Measurements from ENCODE around the gene BCR. TPM values are rescaled to one million over a fixed set of nuclear protein-coding genes. Genes with fewer than 3 reads are reported as not detected.

Gene BCR
- total RNA-seq, 1 experiment from 2014 or later: 129 TPM

DNA sequence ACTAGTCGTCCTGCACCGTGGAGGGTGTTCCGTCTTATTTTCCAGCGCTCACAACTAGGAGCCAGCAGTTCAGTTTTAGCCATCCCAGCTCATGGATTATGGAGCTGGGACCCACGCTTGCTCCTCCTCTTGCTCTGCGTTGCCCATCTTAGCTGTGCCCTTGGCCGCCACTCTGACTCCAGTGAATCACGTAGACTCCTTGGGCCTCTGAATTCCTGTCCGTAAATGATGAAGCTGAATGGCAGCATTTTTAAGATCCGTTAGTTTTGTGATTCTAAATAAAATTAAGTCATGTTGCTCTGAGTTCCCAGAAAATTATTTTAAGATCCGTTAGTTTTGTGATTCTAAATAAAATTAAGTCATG, 23.8 kb downstream of the BCR start (continued):
- TF ChIP-seq, protein P1, sequence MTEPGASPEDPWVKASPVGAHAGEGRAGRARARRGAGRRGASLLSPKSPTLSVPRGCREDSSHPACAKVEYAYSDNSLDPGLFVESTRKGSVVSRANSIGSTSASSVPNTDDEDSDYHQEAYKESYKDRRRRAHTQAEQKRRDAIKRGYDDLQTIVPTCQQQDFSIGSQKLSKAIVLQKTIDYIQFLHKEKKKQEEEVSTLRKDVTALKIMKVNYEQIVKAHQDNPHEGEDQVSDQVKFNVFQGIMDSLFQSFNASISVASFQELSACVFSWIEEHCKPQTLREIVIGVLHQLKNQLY (CRISPR knock-in tag; IDR thresholded peaks at IDR 0.05): no peak
- TF ChIP-seq ZNF532 (CRISPR knock-in tag; IDR thresholded peaks at IDR 0.05; ENCODE audit: borderline replicate concordance) (no peak), E2F4 (CRISPR knock-in tag; IDR thresholded peaks at IDR 0.05; ENCODE audit: borderline replicate concordance, low read depth) (no peak), ATF6 (CRISPR knock-in tag; IDR thresholded peaks at IDR 0.05) (no peak), JAZF1 (CRISPR knock-in tag; IDR thresholded peaks at IDR 0.05) (no peak), IRF1 (CRISPR knock-in tag; IDR thresholded peaks at IDR 0.05) (no peak), ZNF263 (CRISPR knock-in tag; IDR thresholded peaks at IDR 0.05; ENCODE audit: low read depth) (no peak)
- TF ChIP-seq, protein P2, sequence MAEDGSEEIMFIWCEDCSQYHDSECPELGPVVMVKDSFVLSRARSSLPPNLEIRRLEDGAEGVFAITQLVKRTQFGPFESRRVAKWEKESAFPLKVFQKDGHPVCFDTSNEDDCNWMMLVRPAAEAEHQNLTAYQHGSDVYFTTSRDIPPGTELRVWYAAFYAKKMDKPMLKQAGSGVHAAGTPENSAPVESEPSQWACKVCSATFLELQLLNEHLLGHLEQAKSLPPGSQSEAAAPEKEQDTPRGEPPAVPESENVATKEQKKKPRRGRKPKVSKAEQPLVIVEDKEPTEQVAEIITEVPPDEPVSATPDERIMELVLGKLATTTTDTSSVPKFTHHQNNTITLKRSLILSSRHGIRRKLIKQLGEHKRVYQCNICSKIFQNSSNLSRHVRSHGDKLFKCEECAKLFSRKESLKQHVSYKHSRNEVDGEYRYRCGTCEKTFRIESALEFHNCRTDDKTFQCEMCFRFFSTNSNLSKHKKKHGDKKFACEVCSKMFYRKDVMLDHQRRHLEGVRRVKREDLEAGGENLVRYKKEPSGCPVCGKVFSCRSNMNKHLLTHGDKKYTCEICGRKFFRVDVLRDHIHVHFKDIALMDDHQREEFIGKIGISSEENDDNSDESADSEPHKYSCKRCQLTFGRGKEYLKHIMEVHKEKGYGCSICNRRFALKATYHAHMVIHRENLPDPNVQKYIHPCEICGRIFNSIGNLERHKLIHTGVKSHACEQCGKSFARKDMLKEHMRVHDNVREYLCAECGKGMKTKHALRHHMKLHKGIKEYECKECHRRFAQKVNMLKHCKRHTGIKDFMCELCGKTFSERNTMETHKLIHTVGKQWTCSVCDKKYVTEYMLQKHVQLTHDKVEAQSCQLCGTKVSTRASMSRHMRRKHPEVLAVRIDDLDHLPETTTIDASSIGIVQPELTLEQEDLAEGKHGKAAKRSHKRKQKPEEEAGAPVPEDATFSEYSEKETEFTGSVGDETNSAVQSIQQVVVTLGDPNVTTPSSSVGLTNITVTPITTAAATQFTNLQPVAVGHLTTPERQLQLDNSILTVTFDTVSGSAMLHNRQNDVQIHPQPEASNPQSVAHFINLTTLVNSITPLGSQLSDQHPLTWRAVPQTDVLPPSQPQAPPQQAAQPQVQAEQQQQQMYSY (CRISPR knock-in tag; IDR thresholded peaks at IDR 0.05): no peak

DNA sequence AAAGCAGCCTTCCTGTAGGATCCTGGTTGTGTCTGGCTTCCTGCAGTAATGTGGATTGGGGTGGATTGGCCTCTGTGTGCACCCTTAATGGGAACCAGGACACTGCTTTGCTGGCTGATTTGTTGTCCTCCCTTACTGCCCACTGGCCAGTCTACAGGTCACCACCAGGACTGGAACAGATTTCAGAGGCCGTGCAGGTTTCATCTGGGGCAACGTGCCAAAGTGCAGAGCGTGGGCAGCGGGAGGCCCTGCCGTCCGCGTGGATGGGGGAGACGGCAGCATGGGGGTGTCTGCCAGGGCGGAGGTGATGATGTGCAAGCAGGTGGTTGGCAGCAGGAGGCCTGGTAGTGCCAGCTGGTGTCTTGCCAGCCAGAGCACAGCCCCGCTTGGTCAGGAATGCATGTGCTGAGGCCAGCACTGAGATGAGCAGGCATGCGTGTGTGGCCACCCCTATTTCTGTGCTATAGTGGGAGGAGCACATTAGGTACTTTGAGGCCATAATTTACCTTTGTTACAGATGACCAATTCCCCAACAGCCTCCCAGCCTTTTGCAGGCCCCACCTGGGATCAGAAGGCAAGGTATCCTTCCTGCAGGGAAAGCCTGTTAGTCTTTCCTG, 24.3 kb downstream of the BCR start:
- Mint-ChIP-seq H3K36me3 (peaks cover 16% of the 10 kb centered on the region), H3K4me3 (no peak overlapping the region), H3K9me3 (no peaks in the 10 kb centered on the region), H3K27ac (peak overlapping the region; percentile 72), H3K27me3 (ENCODE audit: low read depth) (no peaks in the 10 kb centered on the region), H3K4me1 (peaks cover 31% of the 10 kb centered on the region)
- ATAC-seq (peak; percentile 41; the same call in 1 of the 2 replicates), DNase-seq (ENCODE audit: low spot score) (no peak)
- ChIA-PET CTCF (interaction anchor here (0.6 to 1.5 kb wide), 4 partner anchors 26 to 355 kb away, joined by 3 to 4 read pairs (median 3); no protein-coding TSS in a partner anchor), POLR2A (no interaction called here)
- TF ChIP-seq ELF4 (CRISPR knock-in tag; IDR thresholded peaks at IDR 0.05; ENCODE audit: low read depth) (no peak), AR (CRISPR knock-in tag; IDR thresholded peaks at IDR 0.05) (no peak), SMAD3 (CRISPR knock-in tag; IDR thresholded peaks at IDR 0.05; ENCODE audit: borderline replicate concordance) (no peak), IRF2 (CRISPR knock-in tag; IDR thresholded peaks at IDR 0.05; ENCODE audit: borderline replicate concordance, low read depth) (no peak), SP1 (CRISPR knock-in tag; conservative IDR thresholded peaks at IDR 0.05) (no peak), MYBL2 (CRISPR knock-in tag; IDR thresholded peaks at IDR 0.05) (no peak), FOXP1 (CRISPR knock-in tag; IDR thresholded peaks at IDR 0.05; ENCODE audit: borderline replicate concordance) (no peak)
- TF ChIP-seq, protein P3, sequence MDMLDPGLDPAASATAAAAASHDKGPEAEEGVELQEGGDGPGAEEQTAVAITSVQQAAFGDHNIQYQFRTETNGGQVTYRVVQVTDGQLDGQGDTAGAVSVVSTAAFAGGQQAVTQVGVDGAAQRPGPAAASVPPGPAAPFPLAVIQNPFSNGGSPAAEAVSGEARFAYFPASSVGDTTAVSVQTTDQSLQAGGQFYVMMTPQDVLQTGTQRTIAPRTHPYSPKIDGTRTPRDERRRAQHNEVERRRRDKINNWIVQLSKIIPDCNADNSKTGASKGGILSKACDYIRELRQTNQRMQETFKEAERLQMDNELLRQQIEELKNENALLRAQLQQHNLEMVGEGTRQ (CRISPR knock-in tag; IDR thresholded peaks at IDR 0.05): no peak
- TF ChIP-seq, protein P4, sequence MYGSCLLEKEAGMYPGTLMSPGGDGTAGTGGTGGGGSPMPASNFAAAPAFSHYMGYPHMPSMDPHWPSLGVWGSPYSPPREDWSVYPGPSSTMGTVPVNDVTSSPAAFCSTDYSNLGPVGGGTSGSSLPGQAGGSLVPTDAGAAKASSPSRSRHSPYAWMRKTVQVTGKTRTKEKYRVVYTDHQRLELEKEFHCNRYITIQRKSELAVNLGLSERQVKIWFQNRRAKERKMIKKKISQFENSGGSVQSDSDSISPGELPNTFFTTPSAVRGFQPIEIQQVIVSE (CRISPR knock-in tag; IDR thresholded peaks at IDR 0.05; ENCODE audit: borderline replicate concordance): no peak

All from WTC11 (cell line).